ENCODE results near the gene MCF2L. TPM values are rescaled to one million over a fixed set of nuclear protein-coding genes. Genes with fewer than 3 reads are reported as not detected.

The MCF2L gene
- total and polyA plus RNA-seq, 9 of the 15 experiments (the other 6 are each of a cell fraction or from before 2014, with no cell fraction given), result 0.05 to 0.25 (median 0.18) TPM; not detected in 5

- Histone ChIP-seq H4K20me1 (replicated peaks; ENCODE audit: control insufficient read depth, insufficient read depth, low read length) (no peaks in the 10 kb centered on the region), H3K4me1 (replicated peaks in 1 of 2; ENCODE audit: control insufficient read depth in 2 of 2, insufficient read depth in 2 of 2, low read length in 2 of 2) (no peaks in the 10 kb centered on the region; a peak in 1 of 5 replicates), H3K4me3 (no peak overlapping the region), H3K36me3 (ENCODE audit: control insufficient read depth, insufficient read depth, low read length) (no peaks in the 10 kb centered on the region), H3K9ac (ENCODE audit: insufficient read depth in 1 of 2, low read depth in 2 of 2, low read length in 2 of 2) (no peak overlapping the region), H3K9me1 (ENCODE audit: control insufficient read depth, insufficient read depth, low read length) (no peaks in the 10 kb centered on the region), H3K9me3 (replicated peaks; ENCODE audit: control insufficient read depth, insufficient read depth, low read depth, low read length) (no peaks in the 10 kb centered on the region), H3K27ac (ENCODE audit: extremely low read depth, low read depth, low read length) (no peak overlapping the region), H3K27me3 (ENCODE audit: control insufficient read depth in 2 of 2, insufficient read depth in 2 of 2, low read length in 2 of 2) (peaks cover 10 to 82% of the 10 kb centered on the region in 2 experiments; a peak in 4 of 5 replicates), H2AFZ (ENCODE audit: low read depth, low read length) (no peak overlapping the region), H3K4me2 (ENCODE audit: insufficient read depth, low read length) (no peak overlapping the region), H3K79me2 (ENCODE audit: control insufficient read depth, insufficient read depth, low read length) (no peaks in the 10 kb centered on the region)
- ChIA-PET CTCF (ENCODE audit: low intra/inter-chr PET ratio) (no interaction called here), POLR2A (interaction anchor here (0.9 kb wide), 1 partner anchor 21 kb away, joined by 3 read pairs; no protein-coding TSS in a partner anchor)
- no TSS peak for BruUV-seq (replicated peaks)
- WGBS (ENCODE audit: insufficient coverage, low coverage, missing lambda C conversion rate), result under 1% methylated on average over 29 of the region's 30 CpGs
- no peak for FAIRE-seq
- no peak for DNase-seq (ENCODE audit: extremely low read depth in 1 of 4, low spot score in 3 of 4)
- in situ Hi-C loops (cut with MboI), result no loop called here
- intact Hi-C loops (cut with micrococcal nuclease), result no loop called here
- ATAC-seq, result no peak
- TF ChIP-seq SMARCB1 (IDR thresholded peaks at IDR 0.05; ENCODE audit: insufficient read length, low read depth), result no peak
- no peak for TF ChIP-seq DNMT1 (IDR thresholded peaks at IDR 0.05)
- no peak for TF ChIP-seq EHMT2 (IDR thresholded peaks at IDR 0.05)
- TF ChIP-seq ATF6 (CRISPR knock-in tag; IDR thresholded peaks at IDR 0.05), result no peak
- TF ChIP-seq ZNF766 (CRISPR knock-in tag; conservative IDR thresholded peaks at IDR 0.05), result no peak
- TF ChIP-seq HDAC8 (tag; IDR thresholded peaks at IDR 0.05), result no peak
- no peak for TF ChIP-seq GTF3C2 (IDR thresholded peaks at IDR 0.05; ENCODE audit: borderline replicate concordance, extremely low read depth, insufficient read length)
- no peak for TF ChIP-seq CHAMP1 (IDR thresholded peaks at IDR 0.05)
- TF ChIP-seq HSF4 (CRISPR knock-in tag; IDR thresholded peaks at IDR 0.05; ENCODE audit: borderline replicate concordance), result no peak
- TF ChIP-seq ZBTB43 (CRISPR knock-in tag; IDR thresholded peaks at IDR 0.05), result no peak
Measured at GRCh38 chr13:112984954-112985802, 16.2 kb downstream of the MCF2L start.

All from K562 (cell line).